PC-3 (cell line): ENCODE measurements around the gene ADGRL3.

Source experiments
- EZH2 ChIP-seq: fragments of 300-600 bp; sonication (generic); IDR thresholded peaks from one replicate; pipeline ENCODE4 v1.6.1; 2017; ENCODE audit warnings: antibody characterized with exemption, mild to moderate bottlenecking, low read length; ENCODE audit not compliant: unreplicated experiment
- TF ChIP-seq, protein P1 (sequence below): fragments of 300-600 bp; sonication (generic); conservative IDR thresholded peaks from 2 replicates; pipeline ENCODE4 v1.5.1; 2017; ENCODE audit warnings: antibody characterized with exemption, low read depth, mild to moderate bottlenecking, low read length

DNA sequence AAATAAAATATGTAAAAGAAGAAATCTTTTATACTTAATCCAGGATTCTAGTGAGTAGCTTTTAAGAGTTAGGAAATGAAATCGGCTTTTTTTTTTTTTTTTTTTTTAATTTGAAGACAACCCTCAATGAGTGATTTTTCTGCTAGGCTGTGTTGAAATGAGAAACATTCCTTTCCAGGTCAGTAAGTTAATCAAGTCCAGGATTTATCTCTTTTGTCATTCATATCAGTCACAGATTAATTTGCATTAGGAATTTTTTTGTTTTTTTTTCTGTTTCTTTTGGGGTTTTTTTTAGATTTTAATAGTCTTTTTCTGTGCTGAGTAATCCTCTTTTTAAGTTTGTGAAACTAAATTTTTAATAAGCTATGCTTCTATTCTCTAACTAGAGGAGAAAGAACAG lies 448.1 kb downstream of the ADGRL3 start:
- TF ChIP-seq, protein P1, sequence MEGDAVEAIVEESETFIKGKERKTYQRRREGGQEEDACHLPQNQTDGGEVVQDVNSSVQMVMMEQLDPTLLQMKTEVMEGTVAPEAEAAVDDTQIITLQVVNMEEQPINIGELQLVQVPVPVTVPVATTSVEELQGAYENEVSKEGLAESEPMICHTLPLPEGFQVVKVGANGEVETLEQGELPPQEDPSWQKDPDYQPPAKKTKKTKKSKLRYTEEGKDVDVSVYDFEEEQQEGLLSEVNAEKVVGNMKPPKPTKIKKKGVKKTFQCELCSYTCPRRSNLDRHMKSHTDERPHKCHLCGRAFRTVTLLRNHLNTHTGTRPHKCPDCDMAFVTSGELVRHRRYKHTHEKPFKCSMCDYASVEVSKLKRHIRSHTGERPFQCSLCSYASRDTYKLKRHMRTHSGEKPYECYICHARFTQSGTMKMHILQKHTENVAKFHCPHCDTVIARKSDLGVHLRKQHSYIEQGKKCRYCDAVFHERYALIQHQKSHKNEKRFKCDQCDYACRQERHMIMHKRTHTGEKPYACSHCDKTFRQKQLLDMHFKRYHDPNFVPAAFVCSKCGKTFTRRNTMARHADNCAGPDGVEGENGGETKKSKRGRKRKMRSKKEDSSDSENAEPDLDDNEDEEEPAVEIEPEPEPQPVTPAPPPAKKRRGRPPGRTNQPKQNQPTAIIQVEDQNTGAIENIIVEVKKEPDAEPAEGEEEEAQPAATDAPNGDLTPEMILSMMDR: no peak
- TF ChIP-seq EZH2: no peak
